GM18870 (cell line): Measurements from ENCODE around the gene SPDYE17.
"Not testable (repeated sequence)": the region's sequence is repeated elsewhere in the genome, so short reads cannot be mapped to it uniquely, and the experiment has no call there.

Experiments used
- ATAC-seq: cut with Tn5 transposase; IDR thresholded peaks from one replicate; pipeline ENCODE4 v1.9.1; 2021; ENCODE audit warnings: moderate library complexity; ENCODE audit not compliant: unreplicated experiment

SPDYE17 gene

DNA sequence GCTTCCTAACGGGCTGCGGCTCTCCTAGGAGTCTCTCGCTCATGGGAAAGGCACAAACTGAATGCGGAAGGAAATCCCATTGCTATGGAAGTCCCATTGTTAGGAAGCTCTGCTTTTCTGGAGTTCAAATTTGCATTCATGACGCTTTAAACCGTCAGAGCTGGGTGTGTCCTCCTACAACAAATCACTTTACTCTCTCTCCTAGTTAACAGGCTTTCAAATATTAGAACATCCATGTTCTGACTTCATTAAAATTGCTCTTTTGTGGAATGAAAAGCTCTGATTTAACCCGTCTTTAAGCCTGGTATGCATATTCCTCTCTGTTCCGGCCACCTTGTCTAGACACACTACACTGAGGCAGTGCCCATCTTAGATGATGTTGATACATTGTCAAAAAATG is at the start of gene SPDYE17:
Gene SPDYE17, minus strand, starts transcription at position 101 of the 400 bp plus-strand sequence. CDS start 1,791 bp downstream, outside the sequence.
- not testable (repeated sequence) for ATAC-seq

DNA sequence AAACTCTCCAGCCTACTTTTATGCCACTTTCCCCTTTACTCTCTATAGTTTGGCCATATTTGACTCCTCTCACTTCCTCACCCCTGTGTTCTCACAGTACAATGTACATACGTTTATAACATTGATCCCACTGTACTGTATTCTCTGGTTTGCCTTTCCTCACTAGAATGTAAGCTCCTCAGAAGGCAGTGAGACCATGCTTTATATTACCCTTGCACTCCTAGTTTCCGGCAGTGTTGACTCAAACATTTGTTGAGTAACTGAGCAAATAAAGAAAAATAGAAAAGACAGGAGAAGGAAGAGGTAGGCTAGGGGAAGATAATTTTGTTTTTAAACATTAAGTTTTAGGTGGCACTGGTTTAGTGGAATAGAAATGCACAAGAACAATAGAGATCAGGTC is 48.1 kb upstream of the SPDYE17 start:
- not testable (repeated sequence) for ATAC-seq

- not testable (repeated sequence) for ATAC-seq
Observed at GRCh38 chr7:77079624-77080023, 47.5 kb upstream of the SPDYE17 start.

DNA sequence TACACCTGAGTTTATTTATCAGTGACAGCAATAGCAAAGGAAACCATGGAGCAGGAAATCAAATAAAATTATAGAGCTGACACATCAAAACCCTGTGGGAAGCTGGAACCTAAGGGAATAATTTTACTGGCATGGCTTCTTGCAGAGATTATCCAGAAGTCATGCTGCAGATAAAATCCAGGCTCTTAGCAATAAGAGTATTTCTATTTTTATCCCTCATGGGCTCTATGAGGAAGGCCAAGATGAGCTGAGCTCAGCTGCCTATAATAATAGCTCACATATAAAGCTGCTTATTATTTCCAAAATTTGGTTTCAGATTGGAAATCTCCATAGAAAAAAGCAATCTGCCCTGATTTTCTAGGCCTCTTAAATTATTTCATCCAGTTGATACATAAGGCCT is 47.0 kb upstream of the SPDYE17 start:
- ATAC-seq, result not testable (repeated sequence)

- not testable (repeated sequence) for ATAC-seq
Observed at GRCh38 chr7:77077060-77077459, 44.9 kb upstream of the SPDYE17 start.

DNA sequence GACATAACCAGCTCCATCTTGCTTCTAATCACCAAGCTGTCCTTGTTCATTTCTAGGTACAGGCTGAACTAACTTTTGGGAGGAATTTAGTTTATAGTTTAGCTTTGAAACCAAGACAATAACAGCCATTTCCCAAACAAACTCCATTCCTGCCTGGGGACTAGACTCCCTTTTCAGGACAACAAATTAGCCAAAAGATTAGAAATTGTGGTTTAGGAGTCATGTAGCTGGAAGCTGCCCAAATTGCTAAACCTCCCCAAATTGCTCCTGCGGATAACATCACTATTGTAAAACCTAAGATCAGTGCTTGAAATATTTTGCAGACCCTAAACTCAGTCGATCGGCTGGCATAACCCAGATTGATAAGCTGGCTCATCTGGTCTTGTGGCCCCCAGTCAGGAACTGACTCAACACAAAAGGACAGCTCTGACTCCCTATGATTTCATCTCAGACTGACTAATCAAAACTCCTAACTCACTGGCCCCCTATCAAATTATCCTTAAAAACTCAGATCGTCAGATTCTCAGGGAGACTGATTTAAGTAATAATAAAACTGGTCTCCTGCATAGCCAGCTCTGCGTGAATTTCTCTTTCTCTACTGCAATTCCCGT is 42.7 kb upstream of the SPDYE17 start:
- not testable (repeated sequence) for ATAC-seq

GRCh38 chr7:77071108-77071507 is 38.9 kb upstream of the SPDYE17 start:
- not testable (repeated sequence) for ATAC-seq

DNA sequence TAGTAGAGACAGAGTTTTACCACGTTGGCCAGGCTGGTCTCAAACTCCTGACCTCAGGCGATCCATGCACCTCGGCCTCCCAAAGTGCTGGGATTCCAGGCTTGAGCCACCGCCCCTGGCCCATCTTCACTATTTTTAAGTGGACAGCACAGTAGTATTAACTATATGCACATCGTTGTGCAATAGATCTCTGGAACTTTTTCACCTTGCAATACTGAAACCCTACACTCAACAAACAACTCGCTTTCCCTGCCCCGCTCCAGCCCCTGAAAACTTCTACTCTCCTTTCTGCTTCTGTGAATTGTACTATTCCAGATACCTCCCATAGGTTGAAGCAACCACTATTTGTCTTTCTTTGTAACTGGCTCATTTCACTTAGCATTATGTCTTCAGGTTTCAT is 33.7 kb upstream of the SPDYE17 start:
- ATAC-seq, result not testable (repeated sequence)

DNA sequence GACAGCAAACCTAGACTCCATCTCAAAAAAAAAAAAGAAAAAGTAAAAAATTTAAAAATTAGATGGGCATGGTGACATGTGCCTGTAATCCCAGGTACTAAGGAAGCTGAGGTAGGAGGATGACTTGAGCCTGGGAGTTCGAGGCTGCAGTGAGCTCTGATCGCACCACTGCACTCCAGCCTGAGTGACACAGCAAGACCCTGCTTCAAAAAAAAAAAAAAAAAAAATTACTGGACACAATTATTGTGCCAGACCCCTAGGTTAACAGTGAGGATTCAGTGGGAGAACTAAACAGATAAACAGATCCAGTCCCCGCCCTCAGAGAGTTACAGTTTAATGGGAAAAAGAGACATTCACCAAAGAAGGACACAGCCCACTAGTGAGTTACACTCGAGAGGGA is 31.6 kb upstream of the SPDYE17 start:
- ATAC-seq, result not testable (repeated sequence)

DNA sequence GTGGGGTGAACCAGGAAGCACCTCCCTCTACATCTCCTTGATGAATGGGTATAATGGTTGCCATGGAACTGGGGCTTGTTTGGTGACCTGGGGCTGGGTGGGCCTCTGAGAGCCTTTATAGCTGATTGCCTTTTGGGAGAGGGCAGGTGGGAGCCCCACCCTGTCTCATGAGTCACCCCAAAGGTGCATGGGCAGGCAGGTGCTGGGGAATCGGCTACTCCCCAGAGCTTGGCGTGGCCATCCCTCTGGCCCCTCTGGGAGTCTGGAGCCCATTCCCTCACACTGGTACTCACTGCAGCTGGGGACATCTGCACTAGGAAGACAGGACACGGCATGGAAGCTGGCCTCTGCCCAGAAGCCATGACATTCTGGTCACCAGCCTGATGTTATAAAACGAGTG is 30.4 kb upstream of the SPDYE17 start, which contains the start of gene SPDYE18:
Gene SPDYE18, minus strand, starts transcription at position 2 of the 400 bp plus-strand sequence. CDS start 2,046 bp downstream, outside the sequence.
- not testable (repeated sequence) for ATAC-seq

GRCh38 chr7:77026349-77026748 is 5.8 kb downstream of the SPDYE17 start:
- not testable (repeated sequence) for ATAC-seq

GRCh38 chr7:77010074-77010680 is 22.0 kb downstream of the SPDYE17 start:
- not testable (repeated sequence) for ATAC-seq

GRCh38 chr7:77008000-77008399 is 24.2 kb downstream of the SPDYE17 start:
- ATAC-seq, result not testable (repeated sequence)

DNA sequence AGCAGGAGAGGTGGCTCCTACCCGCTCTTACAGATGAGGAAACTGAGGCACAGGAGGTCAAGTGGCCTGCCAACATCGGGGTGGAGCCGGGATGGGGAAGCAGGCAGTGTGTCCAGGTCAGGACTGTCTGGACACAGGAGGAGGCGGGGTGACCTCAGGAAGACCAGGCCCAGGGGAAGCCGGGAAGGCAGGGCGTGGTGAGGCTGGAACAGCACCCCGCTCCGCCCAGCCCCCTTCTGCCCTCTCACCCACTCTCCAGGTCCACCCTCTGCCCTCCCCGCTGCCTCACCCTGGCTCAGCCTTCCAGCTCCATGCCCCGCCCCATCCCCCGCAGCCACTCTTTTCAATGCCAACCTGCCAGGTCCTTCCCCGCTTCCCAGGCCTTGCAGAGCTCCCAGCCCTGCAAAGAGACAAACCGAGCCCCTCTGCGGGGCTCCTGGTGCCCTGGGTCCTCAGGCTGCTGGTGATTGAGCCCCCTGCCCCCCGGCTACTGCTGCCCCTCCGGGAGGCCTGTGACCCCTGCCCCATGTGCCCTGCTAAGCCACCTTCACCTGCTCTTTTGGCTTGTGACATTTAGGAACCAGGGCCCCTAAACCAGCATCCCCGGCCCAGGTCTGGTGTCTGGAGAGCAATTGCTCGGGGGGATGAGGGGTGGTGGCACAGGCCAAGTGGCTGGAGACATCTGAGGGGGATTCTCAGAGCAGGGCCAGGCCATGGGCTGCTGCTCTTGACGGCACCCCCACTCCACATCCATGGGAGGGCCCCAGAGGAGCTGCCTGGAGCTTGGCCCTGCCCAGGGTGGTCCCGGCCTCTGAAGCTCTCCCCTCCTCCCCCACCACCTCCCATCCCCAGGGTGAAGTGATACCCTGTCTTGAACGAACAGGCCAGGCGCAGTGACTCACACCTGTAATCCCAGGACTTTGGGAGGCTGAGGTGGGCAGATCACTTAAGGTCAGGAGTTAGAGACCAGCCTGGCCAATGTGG is 25.7 kb downstream of the SPDYE17 start:
- not testable (repeated sequence) for ATAC-seq

DNA sequence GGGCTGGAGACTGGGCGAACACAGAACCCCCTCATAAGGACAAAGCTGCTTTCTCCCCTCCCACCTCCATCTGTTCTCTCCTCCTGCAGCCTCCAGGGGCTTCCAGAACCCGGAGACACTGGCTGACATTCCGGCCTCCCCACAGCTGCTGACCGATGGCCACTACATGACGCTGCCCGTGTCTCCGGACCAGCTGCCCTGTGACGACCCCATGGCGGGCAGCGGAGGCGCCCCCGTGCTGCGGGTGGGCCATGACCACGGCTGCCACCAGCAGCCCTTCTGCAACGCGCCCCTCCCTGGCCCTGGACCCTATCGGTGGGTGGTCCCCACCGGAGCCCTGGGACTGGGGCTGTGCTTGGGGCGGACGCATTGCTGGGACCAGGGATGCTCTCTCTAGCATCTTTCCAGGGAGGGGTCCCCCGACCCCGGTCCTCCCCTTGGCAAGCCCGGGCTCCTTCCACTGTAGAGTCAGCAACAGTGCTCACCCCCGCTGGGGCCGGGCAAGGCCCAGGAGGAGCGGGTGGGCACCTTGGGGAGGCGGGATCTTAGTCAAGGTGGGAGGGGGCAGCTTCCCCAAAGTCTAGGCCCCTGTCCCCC is 26.6 kb downstream of the SPDYE17 start:
- ATAC-seq, result not testable (repeated sequence)

DNA sequence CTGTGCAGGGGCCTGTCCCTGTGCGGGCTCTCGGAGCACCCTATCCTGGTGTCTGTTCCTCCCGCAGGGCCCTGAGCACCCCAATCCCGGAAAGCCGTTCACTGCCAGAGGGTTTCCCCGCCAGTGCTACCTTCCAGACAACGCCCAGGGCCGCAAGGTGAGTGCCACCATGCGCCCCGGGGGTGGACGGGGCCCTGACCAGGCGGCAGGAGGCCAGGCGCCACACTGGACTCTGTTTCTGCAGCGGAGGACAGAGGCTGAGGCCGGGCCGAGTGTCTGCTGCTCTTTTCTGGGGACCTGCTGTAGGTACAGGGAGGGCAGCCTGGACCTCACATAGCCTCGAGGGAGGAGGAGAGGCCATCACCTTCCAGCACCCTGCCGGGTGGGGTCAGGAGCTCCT is 28.0 kb downstream of the SPDYE17 start:
- ATAC-seq, result not testable (repeated sequence)

GRCh38 chr7:77003241-77003640 is 28.9 kb downstream of the SPDYE17 start:
- not testable (repeated sequence) for ATAC-seq

GRCh38 chr7:77002678-77003233 is 29.4 kb downstream of the SPDYE17 start:
- not testable (repeated sequence) for ATAC-seq

- not testable (repeated sequence) for ATAC-seq
Observed at GRCh38 chr7:77002104-77002503, 30.1 kb downstream of the SPDYE17 start.

- not testable (repeated sequence) for ATAC-seq
Observed at GRCh38 chr7:76999474-77000107, 32.6 kb downstream of the SPDYE17 start.
